K562 (cell line): Measurements from ENCODE around the gene UBE2J2. TPM values are rescaled to one million over a fixed set of nuclear protein-coding genes. Genes with fewer than 3 reads are reported as not detected.

ENCODE experiments used
- CAMTA2 ChIP-seq: fragments of 250-450 bp; sonication (Bioruptor Pico); conservative IDR thresholded peaks from 2 replicates; pipeline ENCODE4 v1.5.1; 2022
- CBX8 ChIP-seq: fragments of 200-600 bp; sonication (generic); IDR thresholded peaks from 2 replicates; pipeline ENCODE4 v1.6.1; 2012; ENCODE audit warnings: borderline replicate concordance, mixed run types, low read depth, mild to moderate bottlenecking, moderate library complexity, mixed read lengths, low read length, control low read depth, inconsistent platforms; ENCODE audit not compliant: poor library complexity, severe bottlenecking; ENCODE audit errors: extremely low read depth
- CEBPB ChIP-seq: fragments of 450-650 bp; IDR thresholded peaks from 2 replicates; pipeline ENCODE4 v1.6.1; 2016; ENCODE audit warnings: missing genetic modification characterization, missing compliant biosample characterization
- ELK1 ChIP-seq: sonication (generic); formaldehyde crosslinking; IDR thresholded peaks from 2 replicates; pipeline ENCODE4 v1.8.1; 2022; ENCODE audit warnings: missing genetic modification reagents
- FOXP1 ChIP-seq: sonication (generic); formaldehyde crosslinking; IDR thresholded peaks from 2 replicates; pipeline ENCODE4 v1.8.0; 2022; ENCODE audit warnings: mild to moderate bottlenecking, missing genetic modification reagents
- HCFC1 ChIP-seq: IDR thresholded peaks from 2 replicates; pipeline ENCODE4 v1.6.1; 2012; ENCODE audit warnings: low read depth, low read length, improper control_type of control experiment
- HDAC1 ChIP-seq, 2 experiments: fragments of 450-650 bp; IDR thresholded peaks; 2 replicates each; pipeline ENCODE4 v1.6.1; 2016 to 2017; ENCODE audit warnings: inconsistent platforms in 1 of 2, mild to moderate bottlenecking in 1 of 2, moderate library complexity in 1 of 2
- MAZ ChIP-seq, 2 experiments: fragments of 450-650 bp in 1 of 2; sonication (generic) in 1 of 2; formaldehyde crosslinking; IDR thresholded peaks in 1 of 2; conservative IDR thresholded peaks in 1 of 2; 2 replicates each; pipeline versions ENCODE4 v1.4.0 to v1.5.0; 2020; ENCODE audit warnings: mild to moderate bottlenecking in 1 of 2, missing genetic modification reagents in 1 of 2
- MCM2 ChIP-seq: fragments of 450-650 bp; IDR thresholded peaks from 2 replicates; pipeline ENCODE4 v1.6.1; 2017; ENCODE audit warnings: low read depth, mild to moderate bottlenecking
- NR0B1 ChIP-seq: fragments of 450-650 bp; IDR thresholded peaks from one replicate; pipeline ENCODE4 v1.6.1; 2018; ENCODE audit warnings: mild to moderate bottlenecking, moderate library complexity; ENCODE audit not compliant: partially characterized antibody
- PHB ChIP-seq: fragments of 250-450 bp; sonication (Bioruptor Pico); IDR thresholded peaks from 2 replicates; pipeline ENCODE4 v1.5.0; 2021
- RCOR1 ChIP-seq, 2 experiments: IDR thresholded peaks; 2 replicates each; pipeline ENCODE4 v1.6.1; 2012; ENCODE audit warnings: low read depth in 2 of 2, low read length in 2 of 2, borderline replicate concordance in 1 of 2, improper control_type of control experiment in 1 of 2
- SRSF7 ChIP-seq: fragments of 200-400 bp; formaldehyde crosslinking; optimal IDR thresholded peaks from 2 replicates; pipeline ENCODE3; 2017; ENCODE audit warnings: mild to moderate bottlenecking, low read depth, low read length
- STAG1 ChIP-seq: sonication (generic); formaldehyde crosslinking; IDR thresholded peaks from 2 replicates; pipeline ENCODE4 v1.5.0; 2020; ENCODE audit warnings: missing genetic modification reagents, borderline replicate concordance
- TGIF2 ChIP-seq: sonication (generic); formaldehyde crosslinking; IDR thresholded peaks from 2 replicates; pipeline ENCODE4 v1.8.1; 2022; ENCODE audit warnings: mild to moderate bottlenecking, missing genetic modification reagents, moderate library complexity
- VEZF1 ChIP-seq: fragments of 200-800 bp; sonication (Bioruptor generic); IDR thresholded peaks from 2 replicates; pipeline ENCODE4 v1.6.1; 2017; ENCODE audit warnings: missing genetic modification characterization, missing compliant biosample characterization
- ZNF609 ChIP-seq: sonication (generic); formaldehyde crosslinking; IDR thresholded peaks from 2 replicates; pipeline ENCODE4 v1.8.1; 2023; ENCODE audit warnings: missing genetic modification reagents, mild to moderate bottlenecking, borderline replicate concordance
- ZNF699 ChIP-seq: fragments of 250-450 bp; sonication (Bioruptor Pico); IDR thresholded peaks from 2 replicates; pipeline ENCODE4 v1.8.0; 2021; ENCODE audit warnings: mild to moderate bottlenecking, moderate library complexity; ENCODE audit not compliant: insufficient replicate concordance
- polyA plus RNA-seq, 8 experiments: library from polyadenylated mRNA; depleted of rRNA in 4 of 8; stranded (reverse) in 5 of 8; unstranded in 3 of 8; fragments of >200 nt; fragmentation: Nextera tagmentation in 2 of 8; fragmentation: Illumina TruSeq in 1 of 8; extraction: Ambion mirVana in 2 of 8; extraction: Trizol in 1 of 8; gene quantifications; 2 replicates each; pipeline versions ENCODE4 v1.2.1 to v1.2.3, GENCODE V29; 2011 to 2014; ENCODE audit warnings: inconsistent platforms in 1 of 8, missing spikeins in 1 of 8
- total RNA-seq, 7 experiments: library from RNA; depleted of rRNA in 6 of 7; stranded (reverse); fragments of >200 nt in 6 of 7; fragmentation: Illumina TruSeq in 2 of 7; extraction: Trizol in 2 of 7; gene quantifications; 2 replicates each; pipeline versions ENCODE4 v1.2.1 to v1.2.3, GENCODE V29; 2011 to 2021; ENCODE audit warnings: low replicate concordance in 1 of 7

Gene UBE2J2
- total and polyA plus RNA-seq, 9 of the 15 experiments (the other 6 are each of a cell fraction or from before 2014, with no cell fraction given): 0.93 to 112 (median 75.5) TPM

- TF ChIP-seq ZNF609 (CRISPR knock-in tag): no peak
- TF ChIP-seq TGIF2 (CRISPR knock-in tag): no peak
- TF ChIP-seq CEBPB: peak; percentile 44
- peak; percentile 91 for TF ChIP-seq VEZF1 (CRISPR knock-in tag)
- TF ChIP-seq PHB (CRISPR knock-in tag): no peak
- no peak; a peak in 1 of 4 replicates for TF ChIP-seq HDAC1 (IDR thresholded peaks at IDR 0.05)
- TF ChIP-seq MAZ (CRISPR knock-in tag; conservative IDR thresholded peaks at IDR 0.05 in 1 of 2, IDR thresholded peaks at IDR 0.05 in 1 of 2): peak in 1 of 2 experiments; percentile 64; a peak in 3 of 4 replicates
- no peak for TF ChIP-seq ZNF699 (CRISPR knock-in tag)
- no peak for TF ChIP-seq CAMTA2
- TF ChIP-seq FOXP1 (CRISPR knock-in tag): no peak
- no peak for TF ChIP-seq HCFC1
- TF ChIP-seq MCM2: no peak
- TF ChIP-seq SRSF7: no peak
- TF ChIP-seq CBX8: no peak
- no peak for TF ChIP-seq NR0B1
- no peak for TF ChIP-seq ELK1 (CRISPR knock-in tag)
- peak; percentile 66 for TF ChIP-seq STAG1 (CRISPR knock-in tag)
- peak in 1 of 2 experiments; percentile 34; a peak in 1 of 4 replicates for TF ChIP-seq RCOR1 (IDR thresholded peaks at IDR 0.05; ENCODE audit: borderline replicate concordance in 1 of 2, low read depth in 2 of 2, low read length in 2 of 2)
Observed at GRCh38 chr1:1305300-1306069, 31.8 kb upstream of the UBE2J2 start (continued).
